ENCODE measurements around the gene SPECC1.

Gene SPECC1

DNA sequence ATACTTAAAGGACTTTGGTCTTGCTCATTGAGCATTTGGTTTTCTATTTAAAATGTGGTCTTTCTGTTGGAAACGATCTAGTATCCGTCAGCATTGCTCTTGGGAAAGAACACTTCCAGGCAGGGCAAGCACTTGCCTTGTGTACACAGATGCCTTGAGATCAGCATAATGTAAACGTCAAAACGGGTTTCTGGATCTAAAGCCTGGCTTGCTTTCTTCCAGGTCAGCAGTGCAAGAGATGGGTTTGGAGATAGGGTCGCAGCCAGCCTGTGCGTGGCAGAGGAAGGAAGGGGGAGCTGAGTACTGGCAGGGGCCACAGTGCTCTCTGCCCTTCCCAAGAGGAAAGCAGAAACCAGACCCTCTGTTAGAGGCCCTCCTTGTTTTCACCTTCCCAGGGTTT, 282.7 kb downstream of the SPECC1 start:
- TF ChIP-seq, protein P1, sequence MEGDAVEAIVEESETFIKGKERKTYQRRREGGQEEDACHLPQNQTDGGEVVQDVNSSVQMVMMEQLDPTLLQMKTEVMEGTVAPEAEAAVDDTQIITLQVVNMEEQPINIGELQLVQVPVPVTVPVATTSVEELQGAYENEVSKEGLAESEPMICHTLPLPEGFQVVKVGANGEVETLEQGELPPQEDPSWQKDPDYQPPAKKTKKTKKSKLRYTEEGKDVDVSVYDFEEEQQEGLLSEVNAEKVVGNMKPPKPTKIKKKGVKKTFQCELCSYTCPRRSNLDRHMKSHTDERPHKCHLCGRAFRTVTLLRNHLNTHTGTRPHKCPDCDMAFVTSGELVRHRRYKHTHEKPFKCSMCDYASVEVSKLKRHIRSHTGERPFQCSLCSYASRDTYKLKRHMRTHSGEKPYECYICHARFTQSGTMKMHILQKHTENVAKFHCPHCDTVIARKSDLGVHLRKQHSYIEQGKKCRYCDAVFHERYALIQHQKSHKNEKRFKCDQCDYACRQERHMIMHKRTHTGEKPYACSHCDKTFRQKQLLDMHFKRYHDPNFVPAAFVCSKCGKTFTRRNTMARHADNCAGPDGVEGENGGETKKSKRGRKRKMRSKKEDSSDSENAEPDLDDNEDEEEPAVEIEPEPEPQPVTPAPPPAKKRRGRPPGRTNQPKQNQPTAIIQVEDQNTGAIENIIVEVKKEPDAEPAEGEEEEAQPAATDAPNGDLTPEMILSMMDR (IDR thresholded peaks at IDR 0.05), result no peak

DNA sequence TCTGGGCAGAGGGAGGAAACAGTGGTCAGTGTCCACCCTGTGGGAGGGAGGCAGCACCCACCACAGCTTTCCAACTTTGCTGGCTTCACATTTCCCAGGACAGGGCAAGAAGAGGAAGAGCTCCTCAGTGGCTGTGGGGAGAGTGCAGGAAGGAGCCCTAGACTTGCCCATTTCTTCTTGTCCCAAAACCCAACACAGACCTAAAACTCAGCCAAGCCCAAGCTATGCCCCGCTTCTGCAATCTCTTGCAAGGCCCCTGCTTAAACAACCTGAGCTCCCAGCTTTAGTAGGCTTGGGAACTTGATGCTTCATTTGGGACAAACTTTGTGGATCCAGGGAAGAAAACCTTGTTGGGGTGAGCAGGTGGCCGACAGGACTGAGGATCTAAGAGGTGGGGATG, 284.3 kb downstream of the SPECC1 start:
- TF ChIP-seq, protein P1 (IDR thresholded peaks at IDR 0.05), result no peak

DNA sequence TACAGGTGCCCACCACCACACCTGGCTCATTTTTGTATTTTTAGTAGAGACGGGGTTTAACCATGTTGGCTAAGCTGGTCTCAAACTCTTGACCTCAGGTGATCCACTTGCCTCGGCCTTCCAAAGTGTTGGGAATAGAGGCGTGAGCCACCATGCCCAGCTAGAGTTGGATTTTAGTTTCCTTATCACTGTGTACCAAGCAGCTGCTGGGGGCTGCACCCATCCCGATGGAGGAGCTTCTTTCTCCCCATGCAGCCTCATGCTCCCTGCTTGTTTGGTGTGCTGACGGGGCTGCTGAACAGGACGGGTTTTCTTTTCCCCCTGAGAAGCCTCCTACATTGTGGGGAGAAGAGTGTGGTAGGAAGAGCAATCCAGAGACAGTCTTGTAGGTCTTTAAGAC, 285.0 kb downstream of the SPECC1 start:
- TF ChIP-seq, protein P1 (IDR thresholded peaks at IDR 0.05), result no peak

DNA sequence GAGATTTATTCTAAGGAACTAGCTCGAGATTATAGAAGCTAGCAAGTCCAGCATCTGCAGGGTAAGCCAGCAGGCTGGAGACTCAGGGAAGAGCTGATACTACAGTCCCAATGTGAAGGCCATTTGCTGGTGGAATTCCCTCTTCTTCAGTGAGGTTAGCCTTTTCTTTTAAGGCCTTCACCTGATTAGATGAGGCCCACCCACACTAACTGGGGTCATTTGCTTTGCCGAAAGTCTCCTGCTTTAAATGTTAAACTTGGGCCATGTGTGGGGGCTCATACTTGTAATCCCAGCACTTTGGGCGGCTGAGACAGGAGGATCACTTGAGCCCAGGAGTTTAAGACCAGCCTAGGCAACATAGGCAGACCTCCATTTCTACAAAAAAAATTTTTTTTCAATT, 289.9 kb downstream of the SPECC1 start:
- TF ChIP-seq, protein P1 (IDR thresholded peaks at IDR 0.05), result no peak

DNA sequence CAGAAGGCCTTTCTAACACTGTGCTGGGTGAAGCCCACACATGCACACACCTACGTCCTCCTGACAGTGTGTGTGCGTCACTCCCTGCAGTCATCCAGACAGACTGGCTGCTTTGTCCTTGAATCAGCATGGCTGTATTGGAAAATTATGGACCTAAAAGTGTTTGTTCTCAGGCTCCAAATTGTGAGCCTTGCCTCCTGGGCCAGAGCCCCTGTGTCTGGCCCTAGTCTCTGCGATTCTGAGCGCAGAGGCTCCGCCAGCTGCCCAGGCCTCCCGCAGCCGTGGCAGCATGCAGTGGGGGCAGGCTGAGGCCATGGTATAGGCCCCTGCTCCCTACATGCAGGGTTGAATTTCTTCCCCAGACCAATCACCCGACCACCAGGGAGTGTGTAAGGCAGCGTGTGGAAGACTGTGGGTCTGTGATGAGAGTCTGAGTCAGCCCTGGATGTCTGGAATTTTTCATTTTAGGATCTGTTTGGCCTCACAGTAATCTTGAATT, 291.3 kb downstream of the SPECC1 start:
- TF ChIP-seq, protein P1 (IDR thresholded peaks at IDR 0.05), result no peak

DNA sequence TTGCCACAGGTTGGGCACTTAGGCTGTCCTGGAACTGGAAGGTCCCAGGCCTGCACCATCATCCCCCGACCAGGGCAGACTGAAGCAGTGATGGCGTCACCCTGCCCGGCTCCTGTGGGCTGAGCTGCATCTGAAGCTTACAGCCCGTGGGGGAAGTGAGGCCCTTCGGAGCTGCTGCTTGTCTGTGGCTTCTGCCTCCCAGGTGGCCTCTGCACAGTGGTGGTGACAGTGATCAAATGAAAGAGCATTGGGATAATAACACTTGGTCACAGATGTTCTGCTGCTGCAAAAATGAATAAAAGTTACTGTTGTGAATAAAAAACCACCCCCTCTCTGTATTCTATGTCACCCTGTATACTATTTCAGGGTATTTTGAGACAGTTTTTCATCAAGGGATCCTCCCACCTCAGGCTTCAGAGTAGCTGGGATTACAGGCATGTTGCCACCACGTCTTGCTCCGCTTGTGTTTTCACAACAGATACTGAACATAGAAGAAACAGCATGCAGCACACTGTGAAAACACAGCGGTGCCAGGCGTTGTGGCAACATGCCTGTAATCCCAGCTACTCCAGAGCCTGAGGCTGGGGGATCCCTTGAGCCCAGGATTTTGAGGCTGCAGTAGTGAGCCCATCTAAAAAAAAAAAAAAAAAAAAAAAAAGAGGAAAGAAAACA, 293.2 kb downstream of the SPECC1 start:
- TF ChIP-seq, protein P1 (IDR thresholded peaks at IDR 0.05), result no peak

DNA sequence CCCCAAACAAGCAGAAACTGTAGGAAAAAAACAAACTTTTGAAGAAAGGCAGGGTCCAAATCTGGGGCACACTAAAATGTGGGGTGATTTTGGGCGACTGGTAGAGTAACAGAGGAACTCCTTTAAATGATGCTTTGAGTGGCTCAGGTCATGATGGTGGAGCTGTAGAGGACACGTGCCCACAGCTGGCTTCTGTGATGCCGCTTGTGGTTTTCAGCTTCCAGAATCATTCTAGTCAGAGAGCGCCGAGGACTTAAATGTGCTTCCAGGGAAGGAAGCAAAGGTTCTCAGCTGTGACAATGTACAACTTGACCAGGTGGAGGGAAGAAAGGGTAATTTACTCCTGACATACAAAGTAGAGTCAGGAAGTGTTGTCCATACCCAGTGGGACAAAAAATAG, 295.8 kb downstream of the SPECC1 start:
- TF ChIP-seq, protein P1 (IDR thresholded peaks at IDR 0.05), result no peak

DNA sequence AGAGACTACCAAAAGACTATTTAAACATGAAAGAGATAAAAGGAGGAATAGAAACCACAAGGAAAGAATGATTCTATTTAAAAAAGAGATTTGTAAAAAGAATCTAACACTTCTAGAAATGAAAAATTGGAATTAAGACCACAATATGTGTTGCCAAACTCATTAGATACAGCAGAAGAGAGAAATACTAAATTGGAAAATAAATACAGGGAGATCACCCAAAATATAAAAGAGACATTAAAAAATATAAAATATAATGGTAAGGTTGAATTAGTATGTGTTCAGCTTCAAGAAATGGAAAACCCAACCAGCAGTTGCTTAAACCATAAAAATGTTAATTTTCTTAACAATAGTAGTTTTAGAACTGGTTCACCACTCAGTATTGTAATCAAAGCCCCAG, 297.8 kb downstream of the SPECC1 start:
- TF ChIP-seq, protein P1 (IDR thresholded peaks at IDR 0.05), result no peak
